Measurements from ENCODE around the gene SPRR3.

The SPRR3 gene, protein sequence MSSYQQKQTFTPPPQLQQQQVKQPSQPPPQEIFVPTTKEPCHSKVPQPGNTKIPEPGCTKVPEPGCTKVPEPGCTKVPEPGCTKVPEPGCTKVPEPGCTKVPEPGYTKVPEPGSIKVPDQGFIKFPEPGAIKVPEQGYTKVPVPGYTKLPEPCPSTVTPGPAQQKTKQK

DNA sequence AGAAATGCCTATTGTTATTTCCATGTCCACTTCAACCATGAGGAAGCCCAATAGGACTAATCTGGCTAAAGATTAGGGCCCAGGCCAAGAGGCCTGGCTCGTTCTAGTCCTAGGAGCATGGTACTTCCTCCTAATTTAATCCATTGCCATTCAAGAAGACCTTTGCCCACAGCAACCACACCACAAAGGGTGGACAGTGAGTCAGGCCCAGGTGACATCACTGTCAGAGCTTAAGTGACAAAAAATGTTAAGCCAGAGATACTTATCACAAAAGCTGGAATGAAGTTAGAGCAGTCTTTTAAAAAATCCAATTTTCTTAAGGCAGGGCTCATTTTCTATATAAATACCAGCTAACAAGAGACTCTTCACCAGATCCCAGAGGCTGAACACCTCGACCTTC lies at the start of gene SPRR3:
Gene SPRR3 (plus strand): TSS at position 368 of the 400 bp plus-strand sequence. CDS start 1,272 bp downstream, outside the sequence.
- no peak for DNase-seq

DNA sequence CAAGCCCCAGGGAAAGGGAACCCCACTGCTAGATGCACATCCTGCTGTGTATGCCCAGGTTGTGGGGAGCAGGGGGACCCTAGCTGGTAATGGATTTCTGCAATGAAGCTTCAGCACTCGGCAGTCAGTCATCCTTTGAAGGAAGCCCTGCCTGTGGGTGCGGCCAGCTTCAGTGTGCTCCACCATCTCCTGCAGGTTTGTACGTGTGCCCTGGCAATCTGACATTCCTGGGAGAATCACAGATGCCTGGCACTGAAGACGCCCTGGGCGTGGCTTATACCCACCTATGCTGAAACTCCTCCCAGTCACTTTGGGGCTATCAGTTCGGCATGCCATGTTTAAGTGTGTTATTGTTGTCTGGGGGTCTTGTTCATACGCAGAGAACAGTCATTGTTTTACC lies 47.8 kb upstream of the SPRR3 start:
- no peak for DNase-seq

DNA sequence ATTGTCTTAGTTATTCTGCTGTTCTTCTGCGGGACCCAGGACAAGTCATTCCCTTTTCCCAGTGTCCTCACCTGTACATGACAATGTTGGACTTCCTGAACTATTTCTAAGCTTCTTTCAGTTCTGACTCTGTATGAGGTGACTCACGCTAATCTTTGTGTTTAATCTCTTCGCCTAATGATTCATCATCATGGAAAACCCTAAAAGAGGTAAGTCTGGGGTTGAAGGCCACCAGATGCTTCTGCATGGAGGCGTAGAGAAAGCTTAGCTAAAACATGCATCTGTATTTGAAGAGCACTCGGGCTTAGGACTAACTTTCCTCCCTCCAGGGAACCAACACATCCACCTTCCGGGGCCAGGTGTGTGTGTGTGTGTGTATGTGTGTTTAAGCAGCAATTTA lies 47.1 kb upstream of the SPRR3 start:
- DNase-seq: no peak

DNA sequence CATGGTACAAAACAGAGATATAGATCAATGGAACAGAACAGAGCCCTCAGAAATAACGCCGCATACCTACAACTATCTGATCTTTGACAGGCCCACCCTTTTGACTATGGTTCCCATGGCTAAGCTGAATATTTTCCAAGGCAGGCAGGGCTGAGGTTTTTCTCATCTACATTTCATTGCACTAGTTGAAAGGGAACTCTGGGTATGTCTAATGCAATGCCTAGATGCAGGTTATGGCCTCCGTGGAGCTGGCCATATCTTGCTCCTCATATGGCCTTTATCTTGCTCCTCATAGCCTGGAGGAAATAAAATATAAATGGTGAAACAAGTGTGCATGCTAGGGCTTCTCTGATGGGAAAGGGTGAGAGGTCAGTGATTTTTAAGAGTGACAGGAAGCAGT lies 44.0 kb upstream of the SPRR3 start:
- DNase-seq: no peak

DNA sequence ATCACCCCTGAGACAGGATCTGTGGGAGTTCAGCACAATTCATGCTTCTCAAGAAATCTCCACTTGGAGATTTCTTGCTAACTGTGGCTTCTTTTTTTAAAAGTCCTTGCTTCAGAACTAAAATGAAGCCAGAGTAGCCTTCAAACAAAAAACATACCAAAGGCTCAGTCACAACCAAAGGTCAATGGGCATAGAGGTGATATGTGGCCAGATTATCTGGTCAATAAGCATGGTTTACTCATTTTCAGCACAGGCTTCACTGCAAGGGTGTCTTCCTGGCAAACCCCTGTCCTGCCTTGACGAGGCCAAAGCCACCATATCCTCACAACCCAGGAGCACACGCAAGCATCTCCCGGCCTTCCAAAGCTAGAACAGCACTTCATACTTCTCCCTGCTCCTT lies 42.3 kb upstream of the SPRR3 start:
- DNase-seq: no peak

DNA sequence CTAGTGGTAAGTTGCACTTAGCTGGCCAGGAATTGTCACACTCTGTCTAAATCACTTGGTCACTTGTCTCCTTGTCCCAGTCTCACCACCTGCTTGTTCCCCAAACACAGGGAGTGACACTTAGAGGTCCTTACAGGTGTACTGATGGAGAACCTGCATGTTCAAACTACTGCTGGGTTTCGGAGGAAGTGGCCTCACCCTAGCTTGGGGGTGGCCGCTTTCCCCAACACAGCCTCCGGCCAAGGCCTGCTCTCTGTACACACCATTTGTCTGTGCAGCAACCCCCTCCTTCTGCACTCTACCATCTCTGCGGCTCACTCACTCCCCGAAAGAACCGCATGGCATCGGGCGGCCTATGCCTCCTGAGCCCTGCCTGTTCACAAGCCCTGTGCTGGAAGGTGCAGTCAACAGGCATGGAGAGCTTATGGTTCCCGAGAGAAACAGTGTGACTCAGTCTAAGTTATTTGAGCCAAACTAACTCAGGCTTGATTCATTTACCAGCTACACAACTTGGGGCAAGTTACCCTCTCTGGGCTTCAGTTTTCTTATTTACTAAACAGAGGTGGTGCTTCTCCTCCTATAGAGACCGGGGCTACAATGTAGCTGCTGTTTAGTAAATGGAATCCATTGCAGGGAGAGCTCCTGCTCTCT lies 41.6 kb upstream of the SPRR3 start:
- DNase-seq: no peak

DNA sequence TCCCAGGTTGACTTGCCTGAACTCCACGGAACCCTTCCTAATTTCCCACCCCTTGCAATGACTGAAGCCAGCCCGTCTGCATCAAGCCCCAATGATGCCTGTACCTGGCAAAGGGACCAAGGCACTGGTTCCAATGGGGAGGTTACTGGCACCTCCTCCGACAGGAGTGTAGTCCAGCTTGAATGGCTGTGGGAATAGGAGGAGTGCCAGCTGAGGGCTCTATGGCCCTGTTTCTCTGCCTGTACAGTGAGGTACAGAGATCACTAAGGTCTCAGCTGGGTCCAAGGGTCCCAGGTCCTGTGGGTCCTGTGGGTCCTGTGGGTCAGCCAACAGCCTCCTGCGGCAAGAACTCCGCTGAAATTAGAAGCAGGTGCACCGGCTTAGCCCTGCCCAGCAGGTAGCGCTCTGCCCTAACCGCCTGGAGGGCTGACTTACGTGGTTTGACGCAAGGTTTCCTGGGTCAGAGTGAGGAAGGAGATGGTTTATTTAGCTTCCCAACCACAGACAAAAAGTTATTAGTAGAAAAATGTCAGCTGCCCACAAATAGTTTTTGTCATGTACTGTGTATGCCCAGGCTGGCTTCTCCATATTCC lies 41.0 kb upstream of the SPRR3 start:
- DNase-seq: no peak

DNA sequence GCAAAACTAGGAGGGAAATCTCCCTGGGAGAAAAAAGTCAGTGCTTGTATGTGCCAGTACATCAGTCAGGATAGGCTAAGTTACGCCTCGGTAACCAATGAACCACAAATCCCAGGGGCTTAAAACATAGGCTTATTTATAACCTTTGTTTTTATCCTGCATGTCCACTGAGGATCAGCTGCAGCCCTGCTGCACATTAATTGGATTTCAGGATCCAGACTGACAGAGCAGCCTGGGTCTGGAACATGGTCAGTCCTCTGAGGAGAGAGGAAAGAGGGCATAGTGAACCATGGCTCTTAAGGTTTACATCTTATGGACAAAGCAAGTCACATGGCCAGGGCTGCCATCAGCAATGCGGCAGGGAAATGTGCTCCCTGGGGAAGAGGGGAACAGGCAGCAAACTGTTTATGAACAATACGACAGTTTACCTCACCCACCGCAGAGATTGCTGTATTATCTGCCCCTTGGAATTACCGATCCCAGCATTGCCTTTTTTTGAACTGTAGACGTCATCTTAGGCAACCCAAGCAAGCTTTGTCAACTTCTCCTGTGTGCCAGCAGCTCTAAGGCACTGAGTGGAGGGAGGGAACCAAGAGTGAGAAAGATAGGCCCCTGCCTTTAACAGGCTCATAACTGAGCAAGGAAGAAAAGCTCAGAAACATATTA lies 40.2 kb upstream of the SPRR3 start:
- no peak for DNase-seq

DNA sequence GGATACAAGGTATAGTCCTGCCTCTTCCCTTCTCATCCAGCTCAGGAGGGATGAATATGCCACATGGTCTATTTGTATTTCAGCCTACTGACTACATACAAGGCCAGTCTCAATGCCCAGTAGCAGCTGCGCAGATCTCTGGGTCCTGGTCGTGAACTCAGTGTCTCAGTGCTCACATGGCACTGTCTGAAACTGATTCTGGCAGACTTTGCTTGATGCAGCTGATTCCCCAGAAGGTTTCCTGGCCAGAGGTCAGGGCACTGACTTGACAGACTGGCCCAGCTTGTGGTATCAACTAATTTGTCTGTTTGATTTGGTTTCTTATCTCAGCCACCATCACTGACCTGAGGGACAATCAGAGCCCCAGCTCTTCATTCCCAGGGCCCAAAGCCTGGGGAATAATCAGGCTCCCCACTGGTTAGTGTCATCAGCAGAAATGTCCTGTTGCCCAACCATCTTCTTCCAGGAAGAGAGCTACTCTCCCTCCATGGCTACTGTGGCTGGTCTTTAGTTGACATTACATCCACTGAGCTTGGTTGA lies 38.6 kb upstream of the SPRR3 start:
- no peak for DNase-seq

DNA sequence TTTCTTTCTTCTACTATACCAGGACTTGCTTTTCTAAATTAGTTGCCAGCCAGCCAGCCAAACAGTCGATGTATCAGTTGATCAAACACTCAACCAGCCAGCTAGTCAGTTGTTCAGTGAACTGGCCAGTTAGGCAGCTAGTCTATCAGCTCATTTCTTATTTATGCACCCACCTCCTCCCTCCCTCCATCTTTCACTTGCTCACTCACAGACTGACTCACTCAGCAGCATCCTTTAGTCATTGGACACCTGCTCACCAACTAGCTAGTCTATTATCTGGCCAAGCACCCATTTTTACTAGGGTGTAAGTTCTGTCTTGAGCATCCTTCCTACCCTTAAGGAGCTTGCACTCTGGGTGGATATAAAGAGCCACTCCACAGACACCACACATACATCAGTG lies 37.0 kb upstream of the SPRR3 start:
- DNase-seq: no peak

DNA sequence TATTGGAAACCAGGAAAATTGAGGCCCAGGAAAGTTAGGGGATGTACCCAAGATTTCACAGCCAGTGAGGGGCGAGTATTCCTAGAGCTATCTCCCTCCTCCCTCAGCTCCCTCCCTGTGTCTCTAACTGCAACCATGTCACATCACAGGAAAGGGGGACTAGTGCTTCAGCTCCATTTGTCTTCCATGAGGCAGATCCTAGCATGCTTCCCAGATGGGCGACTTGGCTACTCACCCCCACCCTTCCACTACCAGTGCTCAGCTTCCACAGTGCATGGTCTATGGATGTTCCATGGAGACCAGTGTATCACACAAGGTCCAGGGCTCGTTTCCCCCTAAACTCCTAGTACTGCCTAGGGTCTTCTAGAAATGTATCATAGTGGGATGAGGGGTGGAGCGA lies 35.7 kb upstream of the SPRR3 start:
- DNase-seq: no peak

DNA sequence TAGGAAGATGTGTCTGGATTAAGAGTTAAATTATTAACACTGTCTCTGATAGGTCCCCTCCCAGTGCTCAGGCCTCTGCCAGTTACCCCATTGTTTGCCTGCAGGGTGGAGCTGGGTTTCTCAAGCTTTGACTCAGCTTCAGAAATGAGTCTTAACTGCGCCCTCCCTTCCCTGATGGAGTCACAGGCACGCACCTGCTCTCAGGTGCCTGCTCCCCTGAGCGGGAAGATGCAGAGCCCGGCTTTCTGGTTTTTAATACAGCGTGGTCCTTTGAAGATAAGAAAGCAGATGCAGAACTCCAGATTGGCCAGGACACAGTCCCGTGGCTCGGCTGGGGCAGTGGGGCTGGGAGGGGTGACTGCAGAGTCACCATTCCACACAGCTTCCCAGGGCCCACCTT lies 34.3 kb upstream of the SPRR3 start:
- no peak for DNase-seq

DNA sequence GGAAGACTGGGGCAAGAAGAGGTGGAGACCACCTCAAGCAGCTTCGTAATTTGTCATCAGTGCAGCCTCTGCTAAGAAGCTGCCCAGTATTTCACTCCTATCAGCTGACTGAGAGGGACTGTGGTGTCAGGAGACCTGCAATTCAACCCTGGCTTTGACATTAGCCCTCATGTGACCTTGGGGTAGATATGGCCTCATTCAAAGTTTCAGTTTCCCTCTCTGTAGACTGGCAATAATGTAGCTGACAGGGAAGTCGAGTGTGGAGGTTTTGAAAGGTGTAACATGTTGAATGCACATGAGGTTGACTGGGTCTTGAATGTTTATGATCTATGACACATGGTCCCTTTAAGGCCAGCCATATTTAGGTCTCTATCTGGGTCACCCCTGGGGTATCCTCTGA lies 33.3 kb upstream of the SPRR3 start:
- DNase-seq: no peak

DNA sequence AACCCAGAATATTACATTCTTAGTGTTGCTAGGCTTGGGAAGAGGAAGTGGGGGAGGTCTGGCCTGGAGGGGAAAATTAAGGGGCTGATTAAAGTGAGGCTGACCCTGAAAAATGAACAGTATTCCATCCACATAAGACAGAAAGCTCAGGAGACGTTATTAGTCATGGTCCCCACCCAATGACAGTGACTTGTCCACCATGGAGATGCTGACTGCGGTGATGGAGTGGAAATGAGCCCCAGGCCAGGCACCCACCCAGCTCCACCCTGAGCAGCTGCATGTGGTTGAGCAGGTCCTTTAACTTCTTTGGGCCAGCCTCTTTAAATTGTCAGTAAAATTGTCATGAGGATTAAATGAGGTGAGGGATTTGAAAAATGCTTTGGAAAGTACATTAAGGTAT lies 32.5 kb upstream of the SPRR3 start:
- no peak for DNase-seq

DNA sequence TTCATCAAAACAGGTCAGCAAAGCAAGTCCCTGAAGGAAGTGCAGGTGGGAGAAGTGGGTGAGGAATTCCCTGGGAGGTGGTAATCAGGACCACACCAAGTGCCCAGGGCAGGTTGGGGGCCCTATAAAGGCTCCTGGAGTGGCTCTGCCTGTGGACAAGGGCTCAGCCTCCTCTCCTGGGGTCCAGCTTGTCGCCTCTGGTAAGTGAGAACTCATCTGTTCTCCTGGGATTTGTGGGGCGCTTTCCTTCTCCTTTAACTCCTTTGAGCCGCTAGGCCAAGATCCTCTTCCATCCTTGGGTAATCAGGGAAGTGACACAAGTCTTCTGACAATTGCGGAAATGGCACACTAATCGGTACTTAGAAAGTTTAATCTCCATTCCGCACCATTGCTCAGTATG lies 31.1 kb upstream of the SPRR3 start, which contains the start of gene SPRR4:
Gene SPRR4 (plus strand): TSS at position 154 of the 400 bp plus-strand sequence. CDS start 1,243 bp downstream, outside the sequence.
- DNase-seq: no peak

DNA sequence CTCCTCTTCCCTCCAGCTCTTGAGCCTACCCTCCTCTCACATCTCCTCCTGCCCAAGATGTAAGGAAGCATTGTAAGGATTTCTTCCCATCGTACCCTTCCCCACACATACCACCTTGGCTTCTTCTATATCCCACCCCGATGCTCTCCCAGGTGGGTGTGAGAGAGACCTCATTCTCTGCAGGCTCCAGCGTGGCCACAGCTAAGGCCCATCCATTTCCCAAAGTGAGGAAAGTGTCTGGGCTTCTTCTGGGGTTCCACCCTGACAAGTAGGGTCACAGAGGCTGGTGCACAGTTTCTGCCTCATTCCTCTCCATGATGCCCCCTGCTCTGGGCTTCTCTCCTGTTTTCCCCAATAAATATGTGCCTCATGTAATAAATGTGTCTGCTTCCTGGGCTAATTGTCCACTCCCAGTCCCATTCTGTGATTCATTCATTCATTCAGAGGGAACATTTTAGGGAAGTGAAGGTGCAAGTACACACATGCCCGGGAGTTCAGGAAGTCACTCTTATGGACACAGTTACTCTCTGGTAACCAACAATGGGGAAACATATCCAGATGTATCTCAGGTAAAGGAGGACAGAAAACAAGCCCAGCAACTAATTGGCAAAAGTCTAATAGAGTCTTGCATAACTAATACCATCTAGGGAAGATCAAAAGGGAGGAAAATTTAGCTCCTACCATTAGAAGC lies 29.2 kb upstream of the SPRR3 start:
- DNase-seq: no peak

DNA sequence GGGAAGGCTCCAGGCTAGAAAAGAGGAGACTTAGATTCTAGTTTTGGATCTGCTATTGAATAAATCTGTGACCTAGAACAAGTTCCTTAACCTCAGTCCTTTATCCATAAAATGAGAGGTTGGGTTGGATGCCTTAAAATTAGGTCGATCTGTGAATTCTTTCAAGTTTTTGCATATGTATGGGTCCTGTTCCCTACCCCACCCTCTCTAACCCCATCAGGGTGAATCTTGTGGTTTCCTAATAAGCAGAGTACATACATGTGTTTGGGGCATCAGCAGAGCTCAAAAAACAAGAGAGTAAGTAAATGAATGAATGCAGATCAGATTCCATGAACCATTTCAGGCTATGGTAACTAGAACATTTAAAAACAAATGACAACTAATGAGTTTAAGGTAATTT lies 24.9 kb upstream of the SPRR3 start:
- DNase-seq: no peak

DNA sequence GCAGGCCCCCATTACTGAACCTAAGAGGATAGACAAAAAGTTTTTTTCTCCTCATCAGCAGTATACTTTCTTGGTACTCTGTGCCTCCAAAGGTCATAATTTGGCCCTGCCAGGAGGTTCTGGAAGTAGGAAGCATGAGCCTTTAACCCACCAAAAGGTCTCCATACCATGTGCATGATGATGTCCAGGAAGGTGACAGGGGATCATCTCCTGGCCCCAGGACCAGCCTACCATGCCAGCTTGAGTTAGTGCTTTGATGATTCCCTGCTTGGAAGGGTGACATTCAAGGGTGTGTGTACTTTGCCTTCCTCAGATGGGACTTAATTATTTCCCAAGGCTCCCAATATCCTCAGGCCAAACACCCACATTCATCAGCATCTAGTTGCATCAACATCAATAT lies 23.9 kb upstream of the SPRR3 start:
- DNase-seq: no peak

DNA sequence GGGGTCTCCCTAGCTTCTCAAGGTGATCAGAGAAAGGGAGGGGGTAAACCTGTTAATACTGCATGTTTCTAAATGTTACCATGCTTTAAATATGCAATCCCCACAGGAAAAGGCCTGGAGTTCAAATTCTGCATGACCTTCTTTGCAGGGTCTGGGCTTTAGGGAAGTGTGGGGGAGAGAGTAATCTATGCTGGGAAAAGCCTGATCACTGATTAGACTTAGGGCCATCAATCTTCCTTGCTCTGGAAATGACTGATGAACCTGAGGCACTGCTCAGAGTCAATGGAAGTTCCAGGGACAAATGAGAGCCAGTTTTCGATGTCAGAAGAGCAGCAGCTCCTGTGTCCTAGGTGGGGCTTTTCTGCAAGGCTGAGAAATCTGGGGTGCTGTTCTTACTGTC lies 20.9 kb upstream of the SPRR3 start:
- no peak for DNase-seq

DNA sequence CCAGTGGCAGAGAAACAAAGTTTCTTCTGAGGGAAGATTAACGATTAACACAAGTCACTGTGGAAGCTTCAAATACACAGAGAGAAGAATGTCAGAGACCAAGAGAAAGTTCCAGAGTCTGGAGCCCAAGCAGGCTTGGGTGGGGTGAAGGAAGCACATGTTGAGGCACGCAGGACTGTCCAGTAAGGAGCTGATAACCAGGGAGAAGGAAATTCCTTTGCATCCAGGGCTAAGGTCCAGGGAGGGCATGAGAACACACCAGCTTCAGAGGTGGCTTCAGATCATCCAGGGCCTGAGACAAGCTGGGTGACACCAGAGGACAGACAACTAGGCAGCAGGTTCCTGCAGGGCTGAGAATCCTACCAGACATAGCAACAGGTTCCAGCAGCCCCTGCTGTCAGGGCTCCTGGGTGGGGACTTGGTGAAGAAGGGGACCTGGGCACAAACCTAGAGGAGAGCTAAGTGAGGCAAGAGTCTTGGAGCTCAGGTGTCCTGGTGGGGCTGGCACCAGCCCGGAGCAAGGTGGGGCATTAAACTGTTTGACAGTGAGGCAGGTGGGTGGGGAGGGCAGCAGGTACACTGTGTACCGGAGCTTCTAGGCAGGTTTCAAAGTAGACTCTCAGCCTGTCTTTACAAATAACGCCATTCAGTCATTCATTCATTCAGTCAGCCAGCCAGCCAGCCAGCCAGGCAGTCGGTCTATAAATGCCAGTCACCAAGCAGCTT lies 20.2 kb upstream of the SPRR3 start:
- no peak for DNase-seq

DNA sequence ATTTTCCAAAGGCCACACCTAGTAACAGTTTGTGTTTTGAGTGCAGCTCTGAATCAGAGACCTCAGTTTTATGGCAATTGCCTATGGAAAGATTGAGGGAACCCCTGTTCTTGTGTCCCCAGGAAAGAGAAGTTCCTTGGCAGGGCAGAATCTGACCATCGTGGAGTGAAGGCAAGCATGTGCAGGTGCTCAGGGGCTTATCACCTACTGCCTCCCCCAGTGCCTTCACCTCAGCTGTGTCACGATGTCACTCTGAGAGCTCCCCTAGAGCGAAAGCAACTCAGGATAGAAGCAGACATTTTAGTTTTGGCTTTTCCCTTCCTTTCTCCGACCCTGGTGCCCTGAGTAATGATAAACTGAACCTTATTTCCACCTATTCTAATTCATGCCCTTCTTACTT lies 19.5 kb upstream of the SPRR3 start:
- DNase-seq: no peak

DNA sequence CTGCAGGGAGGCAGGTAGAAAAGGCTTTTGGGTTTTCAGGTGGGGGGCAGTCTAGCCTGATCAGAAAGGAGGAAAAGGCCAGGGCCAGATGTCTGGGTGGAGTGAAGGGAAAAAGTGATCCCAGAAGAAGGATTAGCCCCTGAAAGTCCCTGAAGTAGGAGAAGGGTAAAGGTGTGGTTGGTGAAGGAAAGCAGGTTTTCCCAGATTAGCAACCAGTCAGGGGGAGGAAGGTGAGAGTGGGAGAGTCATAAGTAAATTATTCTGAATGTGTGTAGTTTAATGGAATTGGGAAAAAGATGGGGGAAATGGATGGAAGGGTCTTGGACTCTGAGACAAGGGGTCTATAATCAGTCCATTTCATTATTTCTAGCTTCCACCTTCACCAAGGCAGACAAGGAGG lies 18.3 kb upstream of the SPRR3 start:
- no peak for DNase-seq

DNA sequence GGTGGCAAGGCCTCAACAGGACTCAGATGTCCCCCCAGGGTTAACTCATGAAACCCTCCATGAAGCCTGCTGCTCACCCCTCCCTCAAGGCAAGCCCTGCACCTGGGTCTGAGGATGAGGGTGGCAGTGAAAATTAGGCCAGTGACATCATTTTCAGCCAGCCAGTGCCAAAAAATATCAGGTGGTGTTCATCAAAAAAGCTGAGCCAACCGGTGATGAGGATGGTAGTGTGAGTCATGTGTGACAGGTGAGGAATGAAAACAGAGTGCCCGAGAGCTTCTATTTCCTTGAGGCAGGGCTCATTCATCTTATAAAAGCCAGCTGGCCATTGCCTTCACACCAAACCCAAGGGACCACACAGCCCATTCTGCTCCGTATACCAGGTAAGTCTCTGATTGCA lies 17.8 kb upstream of the SPRR3 start, which contains the start of gene SPRR1A:
Gene SPRR1A (plus strand): TSS at position 339 of the 400 bp plus-strand sequence. CDS start 1,150 bp downstream, outside the sequence.
- DNase-seq: no peak

Data from activated CD4-positive, alpha-beta T cell treated with anti-CD3 and anti-CD28 coated beads for 4 hours (primary cell).